Endothelial cell of umbilical vein (primary cell): ENCODE results near the gene C1QTNF4.

ENCODE experiments used
- CTCF ChIP-seq, 2 donors: IDR thresholded peaks; 1 replicate in 1 of 2; 2 replicates in 1 of 2; pipeline ENCODE4 v1.5.1; 2011; ENCODE audit warnings: low read length in 2 of 2, mild to moderate bottlenecking in 2 of 2, moderate library complexity in 2 of 2, control low read depth in 1 of 2, inconsistent platforms in 1 of 2, low read depth in 1 of 2; ENCODE audit not compliant: insufficient read depth in 1 of 2; ENCODE audit errors: extremely low read depth in 1 of 2
- EZH2 ChIP-seq: IDR thresholded peaks from 2 replicates; pipeline ENCODE4 v1.6.1; 2012; ENCODE audit warnings: borderline replicate concordance, low read depth, mild to moderate bottlenecking, moderate library complexity, low read length, inconsistent platforms; ENCODE audit not compliant: severe bottlenecking
- POLR2A ChIP-seq: IDR thresholded peaks from 2 replicates; pipeline ENCODE4 v1.6.1; 2012; ENCODE audit warnings: low read depth, mild to moderate bottlenecking, control low read depth, low read length
- POLR2AphosphoS5 ChIP-seq: IDR thresholded peaks from 2 replicates; pipeline ENCODE4 v1.6.1; 2012; ENCODE audit warnings: low read depth, mild to moderate bottlenecking, control low read depth, low read length, moderate library complexity; ENCODE audit not compliant: insufficient read depth

- TF ChIP-seq POLR2AphosphoS5 (no peak), POLR2A (no peak), CTCF (IDR thresholded peaks at IDR 0.05; ENCODE audit: extremely low read depth in 1 of 2, insufficient read depth in 1 of 2, low read depth in 1 of 2, low read length in 2 of 2) (no peak), EZH2 (no peak)
Measured at GRCh38 chr11:47607380-47607779, 13.2 kb upstream of the C1QTNF4 start.
